ENCODE results near the gene ZBTB46. TPM values are rescaled to one million over a fixed set of nuclear protein-coding genes. Genes with fewer than 3 reads are reported as not detected.

Gene ZBTB46
- total RNA-seq, 4 donors from 2014 or later: 1.2 to 6.7 (median 5.7) TPM

DNA sequence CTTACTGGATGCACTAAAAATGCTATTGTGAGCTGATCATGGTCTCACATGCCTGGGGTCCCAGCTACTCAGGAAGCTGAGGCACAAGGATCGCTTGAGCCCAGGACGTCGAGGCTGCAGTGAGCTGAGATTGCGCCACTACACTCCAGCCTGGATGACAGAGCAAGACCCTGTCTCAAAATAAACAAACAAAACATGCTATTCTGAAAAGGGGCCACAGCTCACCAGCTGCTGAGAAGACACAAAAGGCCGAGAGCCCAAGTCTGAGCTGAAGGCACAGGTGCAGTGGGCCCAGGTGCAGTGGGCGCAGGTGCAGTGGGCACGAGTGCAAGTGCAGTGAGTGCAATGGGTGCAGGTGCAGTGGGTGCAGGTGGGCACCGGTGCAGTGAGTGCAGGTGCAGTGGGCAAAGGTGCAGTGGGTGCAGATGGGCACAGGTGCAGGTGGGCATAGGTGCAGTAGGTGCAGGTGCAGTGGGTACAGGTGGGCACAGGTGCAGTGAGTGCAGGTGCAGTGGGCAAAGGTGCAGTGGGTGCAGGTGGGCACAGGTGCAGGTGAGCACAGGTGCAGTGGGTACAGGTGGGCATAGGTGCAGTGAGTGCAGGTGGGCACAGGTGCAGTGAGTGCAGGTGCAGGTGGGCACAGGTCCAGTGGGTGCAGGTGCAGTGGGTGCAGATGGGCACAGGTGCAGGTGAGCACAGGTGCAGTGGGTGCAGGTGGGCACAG, 16.0 kb downstream of the ZBTB46 start:
- no peak for TF ChIP-seq POLR2A (IDR thresholded peaks at IDR 0.05)
- TF ChIP-seq, protein P1, sequence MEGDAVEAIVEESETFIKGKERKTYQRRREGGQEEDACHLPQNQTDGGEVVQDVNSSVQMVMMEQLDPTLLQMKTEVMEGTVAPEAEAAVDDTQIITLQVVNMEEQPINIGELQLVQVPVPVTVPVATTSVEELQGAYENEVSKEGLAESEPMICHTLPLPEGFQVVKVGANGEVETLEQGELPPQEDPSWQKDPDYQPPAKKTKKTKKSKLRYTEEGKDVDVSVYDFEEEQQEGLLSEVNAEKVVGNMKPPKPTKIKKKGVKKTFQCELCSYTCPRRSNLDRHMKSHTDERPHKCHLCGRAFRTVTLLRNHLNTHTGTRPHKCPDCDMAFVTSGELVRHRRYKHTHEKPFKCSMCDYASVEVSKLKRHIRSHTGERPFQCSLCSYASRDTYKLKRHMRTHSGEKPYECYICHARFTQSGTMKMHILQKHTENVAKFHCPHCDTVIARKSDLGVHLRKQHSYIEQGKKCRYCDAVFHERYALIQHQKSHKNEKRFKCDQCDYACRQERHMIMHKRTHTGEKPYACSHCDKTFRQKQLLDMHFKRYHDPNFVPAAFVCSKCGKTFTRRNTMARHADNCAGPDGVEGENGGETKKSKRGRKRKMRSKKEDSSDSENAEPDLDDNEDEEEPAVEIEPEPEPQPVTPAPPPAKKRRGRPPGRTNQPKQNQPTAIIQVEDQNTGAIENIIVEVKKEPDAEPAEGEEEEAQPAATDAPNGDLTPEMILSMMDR (IDR thresholded peaks at IDR 0.05): no peak
- DNase-seq (ENCODE audit: low spot score in 2 of 2): no peak
- WGBS, 2 donors: 79% methylated on average over 8 of the region's 8 CpGs
- no peak overlapping the region for H3K4me3 ChIP-seq (ENCODE audit: low read depth, poor library complexity, severe bottlenecking)
- intact Hi-C loops (cut with DNase I; ENCODE audit: low total_unique reads): no loop called here

DNA sequence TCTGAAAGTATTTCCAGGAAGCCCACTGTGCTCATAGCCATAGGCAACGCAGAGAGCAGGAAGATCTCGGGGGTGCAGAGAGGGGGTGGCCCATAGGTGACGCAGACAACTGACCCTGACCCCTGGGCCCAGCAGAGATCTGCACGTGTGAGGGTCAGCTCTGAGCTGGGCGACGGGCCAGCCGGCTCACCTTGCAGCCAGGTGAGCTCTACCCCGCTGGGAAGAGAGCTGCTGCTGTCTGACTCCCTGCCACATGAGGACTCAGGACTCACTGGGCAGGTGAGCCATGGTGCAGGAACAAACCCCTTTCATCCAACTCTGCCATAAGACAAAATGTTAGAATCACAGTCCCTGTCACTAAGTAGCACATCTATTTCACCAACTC, 19.6 kb downstream of the ZBTB46 start:
- no peak overlapping the region for H3K4me3 ChIP-seq (ENCODE audit: low read depth, poor library complexity, severe bottlenecking)
- DNase-seq (ENCODE audit: low spot score in 2 of 2): no peak
- 76 to 78% methylated on average over 8 of the region's 8 CpGs for WGBS, 2 donors
- no peak for TF ChIP-seq POLR2A (IDR thresholded peaks at IDR 0.05)
- intact Hi-C loops (cut with DNase I; ENCODE audit: low total_unique reads): no loop called here

DNA sequence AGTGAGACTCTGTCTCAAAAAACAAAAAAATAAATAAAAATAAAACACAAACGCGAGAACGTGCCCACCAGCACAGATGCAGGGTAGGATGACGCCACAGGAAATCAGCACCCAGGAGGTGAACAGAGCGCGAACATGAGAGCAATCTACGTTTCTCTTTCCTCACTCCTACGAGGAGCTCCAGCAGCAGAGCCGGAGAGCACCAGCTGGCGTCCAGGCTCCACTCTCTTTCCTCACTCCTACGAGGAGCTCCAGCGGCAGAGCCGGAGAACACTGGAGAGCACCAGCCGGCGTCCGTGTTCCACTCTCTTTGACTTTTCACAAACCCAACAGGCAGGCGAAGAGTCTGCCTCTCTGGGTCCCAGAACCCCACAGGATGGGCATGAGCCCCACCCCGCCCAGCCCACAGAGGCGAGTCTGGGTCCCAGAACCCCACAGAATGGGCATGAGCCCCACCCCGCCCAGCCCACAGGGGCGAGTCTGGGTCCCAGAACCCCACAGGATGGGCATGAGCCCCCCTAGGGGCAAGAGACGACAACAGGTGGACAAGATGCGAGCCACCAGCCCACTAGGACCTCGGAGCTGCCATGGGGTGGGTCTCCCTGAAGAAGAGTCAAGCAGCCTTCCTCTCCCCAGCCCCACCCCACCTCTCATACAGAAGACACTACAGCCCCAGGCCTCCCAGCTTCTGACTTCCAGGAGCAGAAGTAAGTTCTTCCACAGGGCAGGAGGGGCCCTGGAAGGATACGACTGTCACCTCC, 20.2 kb downstream of the ZBTB46 start:
- TF ChIP-seq, protein P1 (IDR thresholded peaks at IDR 0.05): no peak
- no peak for TF ChIP-seq POLR2A (IDR thresholded peaks at IDR 0.05)
- intact Hi-C loops (cut with DNase I; ENCODE audit: low total_unique reads): no loop called here
- DNase-seq (ENCODE audit: low spot score in 2 of 2): no peak
- H3K4me3 ChIP-seq (ENCODE audit: low read depth, poor library complexity, severe bottlenecking): no peak overlapping the region
- WGBS, 2 donors: 72 to 77% methylated on average over 24 of the region's 25 CpGs

DNA sequence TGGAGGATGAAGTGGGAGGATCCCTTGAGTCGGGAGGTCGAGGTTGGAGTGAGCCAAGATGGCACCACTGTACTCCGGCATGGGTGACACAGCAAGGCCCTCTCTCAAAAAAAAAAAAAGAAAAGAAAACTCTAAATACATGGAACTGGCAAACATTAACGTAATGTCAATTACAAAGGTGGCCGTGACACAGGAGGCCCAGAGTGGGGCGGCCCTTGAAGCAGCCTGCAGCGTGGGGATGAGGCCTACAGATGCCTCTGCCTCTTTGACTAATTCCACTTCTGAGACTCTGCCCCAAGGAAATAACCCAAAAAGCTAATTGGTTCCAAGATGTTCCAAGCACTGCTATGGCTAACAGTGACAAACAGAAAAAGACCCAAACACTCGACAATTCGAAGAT, 21.2 kb downstream of the ZBTB46 start:
- DNase-seq (ENCODE audit: low spot score in 2 of 2): no peak
- WGBS, 2 donors: 91 to 93% methylated on average over 9 of the region's 9 CpGs
- TF ChIP-seq POLR2A (IDR thresholded peaks at IDR 0.05): no peak
- TF ChIP-seq, protein P1 (IDR thresholded peaks at IDR 0.05): no peak
- intact Hi-C loops (cut with DNase I; ENCODE audit: low total_unique reads): no loop called here
- H3K4me3 ChIP-seq (ENCODE audit: low read depth, poor library complexity, severe bottlenecking): no peak overlapping the region

DNA sequence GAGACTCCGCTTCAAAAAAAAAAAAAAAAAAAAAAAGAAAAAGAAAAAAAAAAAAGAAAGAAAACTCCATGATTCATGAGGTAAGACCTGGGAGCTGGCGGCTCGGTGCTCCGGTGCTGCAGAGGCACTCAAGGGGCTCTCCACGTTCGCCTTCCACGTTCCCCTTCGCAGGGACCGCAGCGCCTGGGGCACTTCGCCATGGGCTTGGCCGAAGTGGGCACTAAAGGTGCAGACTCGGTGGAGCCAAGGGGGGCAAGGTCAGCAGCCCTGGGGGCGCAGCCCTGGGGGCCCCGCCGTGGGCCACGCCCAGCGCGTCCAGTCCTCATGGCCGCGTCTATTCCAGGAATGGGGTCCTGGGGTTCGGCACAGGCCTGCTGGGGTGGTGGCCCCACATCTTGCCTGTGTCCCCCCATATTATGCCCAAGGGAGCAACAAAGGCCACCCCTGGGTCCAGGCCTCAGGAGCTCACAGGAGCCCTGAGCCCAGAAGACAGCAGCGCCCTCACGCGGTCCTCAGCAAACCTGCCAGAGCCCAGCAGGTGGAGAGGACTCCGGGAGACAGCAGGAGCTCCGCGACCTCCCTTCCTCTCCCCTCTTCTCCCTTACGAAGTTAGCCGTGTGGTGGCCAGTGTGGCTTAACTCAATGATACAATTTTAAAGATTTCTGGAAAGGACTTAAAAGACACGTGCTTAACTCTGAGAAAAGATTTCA, 21.9 kb downstream of the ZBTB46 start:
- TF ChIP-seq POLR2A (IDR thresholded peaks at IDR 0.05): no peak
- TF ChIP-seq, protein P1 (IDR thresholded peaks at IDR 0.05): no peak
- DNase-seq (ENCODE audit: low spot score in 2 of 2): no peak
- H3K4me3 ChIP-seq (ENCODE audit: low read depth, poor library complexity, severe bottlenecking): no peak overlapping the region
- WGBS, 2 donors: 96 to 97% methylated on average over 10 to 28 of the region's 31 CpGs
- intact Hi-C loops (cut with DNase I; ENCODE audit: low total_unique reads): no loop called here

DNA sequence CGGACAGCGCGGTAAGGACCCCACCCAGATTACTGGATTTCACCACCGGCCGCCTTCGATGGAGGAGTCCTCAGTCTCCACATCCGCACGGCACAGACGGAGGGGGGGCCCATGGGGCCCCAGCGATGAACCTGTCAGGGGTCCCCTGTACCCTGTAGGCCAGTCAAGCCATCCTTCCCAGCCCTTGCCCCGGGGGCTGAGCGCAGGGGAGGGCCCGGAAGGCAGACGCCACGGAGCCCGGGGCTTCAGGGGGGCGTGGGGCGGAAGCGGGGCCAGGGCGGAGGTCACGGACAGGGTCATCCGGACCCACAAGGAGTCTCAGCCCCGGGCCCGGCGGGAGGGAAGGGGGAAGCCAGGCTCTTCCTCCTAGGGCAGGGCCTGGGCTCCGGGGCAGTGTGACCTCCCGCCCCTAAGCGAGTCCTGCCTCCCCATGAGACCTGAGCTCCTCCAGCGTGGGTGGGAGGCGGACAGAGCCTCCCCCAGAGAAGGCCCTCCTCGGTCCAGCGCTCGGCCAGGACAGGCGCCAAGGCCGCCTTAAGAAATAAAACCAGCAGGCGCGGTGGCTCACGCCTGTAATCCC, 22.8 kb downstream of the ZBTB46 start:
- no peak overlapping the region for H3K4me3 ChIP-seq (ENCODE audit: low read depth, poor library complexity, severe bottlenecking)
- no peak for DNase-seq (ENCODE audit: low spot score in 2 of 2)
- 89 to 93% methylated on average over 33 to 37 of the region's 38 CpGs for WGBS, 2 donors
- intact Hi-C loops (cut with DNase I; ENCODE audit: low total_unique reads): no loop called here
- TF ChIP-seq, protein P1 (IDR thresholded peaks at IDR 0.05): no peak
- no peak for TF ChIP-seq POLR2A (IDR thresholded peaks at IDR 0.05)

All from lower leg skin (tissue), 4 donors.